GM12878 (cell line): Measurements from ENCODE around the gene SOAT2. TPM values are rescaled to one million over a fixed set of nuclear protein-coding genes. Genes with fewer than 3 reads are reported as not detected.

ENCODE experiments used
- ATAC-seq: fragments of 200-7000 bp; cut with Tn5 transposase; 3 replicates; pipeline ENCODE4 v1.9.1; 2020; ENCODE audit warnings: mild to moderate bottlenecking, moderate library complexity
- BruUV-seq: library from RNA; stranded (reverse); fragments of 400-500 nt; replicated peaks from 2 replicates; lab custom pipeline; 2021; lab: Mats Ljungman, UMichigan
- CTCF ChIA-PET: fragments of 300-600 bp; sonication (Branson Sonifier 250); formaldehyde crosslinking; extraction: SDS; loops from one replicate; lab custom pipeline; 2021; ENCODE audit warnings: inconsistent platforms; lab: Yijun Ruan, JAX
- POLR2A ChIA-PET: fragments of 350-600 bp; formaldehyde crosslinking; extraction: SDS; loops from one replicate; lab custom pipeline; 2021; ENCODE audit warnings: inconsistent platforms; lab: Charles Lee
- RAD21 ChIA-PET: fragments of 300-600 bp; sonication (Branson Sonifier 250); formaldehyde crosslinking; loops from one replicate; lab custom pipeline; 2023; ENCODE audit warnings: antibody characterized with exemption; ENCODE audit not compliant: unreplicated experiment; lab: Charles Lee
- SMC1A ChIA-PET: fragments of 300-600 bp; sonication (Branson Sonifier 250); formaldehyde crosslinking; loops from one replicate; lab custom pipeline; 2023; ENCODE audit not compliant: unreplicated experiment, uncharacterized antibody; lab: Charles Lee
- DNase-seq: peaks from one replicate; pipeline ENCODE4 v3.0.0-alpha.2; 2011; ENCODE audit warnings: low read depth, low spot score
- FAIRE-seq: peaks from 3 replicates; lab custom pipeline; 2011; peaks lifted over from hg19 to GRCh38; lab: Jason Lieb, UNC
- H2AFZ ChIP-seq: 2 replicates; pipeline ENCODE4 v1.6.0; 2011; ENCODE audit warnings: low read depth, low read length, control low read depth; ENCODE audit not compliant: control insufficient read depth
- H3K27ac ChIP-seq: 2 replicates; pipeline ENCODE4 v1.5.1; 2011; ENCODE audit warnings: control low read depth; ENCODE audit not compliant: control insufficient read depth, insufficient read depth
- H3K27me3 ChIP-seq, 2 experiments: replicated peaks in 1 of 2; 2 replicates each; pipeline versions ENCODE4 v1.6.0 to v1.6.1; 2011; ENCODE audit warnings: low read length in 1 of 2; ENCODE audit not compliant: control insufficient read depth in 2 of 2, insufficient read depth in 2 of 2
- H3K36me3 ChIP-seq, 2 experiments: 2 replicates each; pipeline ENCODE4 v1.5.1; 2011; ENCODE audit warnings: low read length in 1 of 2; ENCODE audit not compliant: control insufficient read depth in 2 of 2, insufficient read depth in 2 of 2
- H3K4me1 ChIP-seq: 2 replicates; pipeline ENCODE4 v1.6.1; 2011; ENCODE audit warnings: mild to moderate bottlenecking, low read length, moderate library complexity, mixed read lengths; ENCODE audit not compliant: control insufficient read depth, insufficient read depth
- H3K4me2 ChIP-seq: 2 replicates; pipeline ENCODE4 v1.6.0; 2011; ENCODE audit warnings: control low read depth; ENCODE audit not compliant: control insufficient read depth, insufficient read depth
- H3K4me3 ChIP-seq: fragments of 200-600 bp; sonication (generic); 2 replicates; pipeline ENCODE4 v1.5.1; 2016
- H3K79me2 ChIP-seq: 2 replicates; pipeline ENCODE4 v1.6.0; 2011; ENCODE audit warnings: low read length; ENCODE audit not compliant: control insufficient read depth, insufficient read depth
- H3K9ac ChIP-seq: 2 replicates; pipeline ENCODE4 v1.8.0; 2011; ENCODE audit warnings: low read length, control low read depth, mixed read lengths; ENCODE audit not compliant: control insufficient read depth, insufficient read depth
- H3K9me3 ChIP-seq: replicated peaks from 3 replicates; pipeline ENCODE4 v1.5.1; 2011; ENCODE audit warnings: mild to moderate bottlenecking, low read length; ENCODE audit not compliant: control insufficient read depth, insufficient read depth
- H4K20me1 ChIP-seq: 2 replicates; pipeline ENCODE4 v1.6.0; 2011; ENCODE audit not compliant: control insufficient read depth, insufficient read depth
- BRCA1 ChIP-seq: IDR thresholded peaks from 2 replicates; pipeline ENCODE4 v1.6.1; 2011; ENCODE audit warnings: low read depth, low read length, improper control_type of control experiment
- CHD1 ChIP-seq: IDR thresholded peaks from 2 replicates; pipeline ENCODE4 v1.6.1; 2012; ENCODE audit warnings: low read depth, low read length, improper control_type of control experiment
- CTCF ChIP-seq, 3 experiments: IDR thresholded peaks in 2 of 3; conservative IDR thresholded peaks in 1 of 3; 2 replicates each; pipeline ENCODE4 v1.5.1; 2011; ENCODE audit warnings: low read depth in 3 of 3, low read length in 3 of 3, mild to moderate bottlenecking in 3 of 3, control low read depth in 2 of 3, moderate library complexity in 2 of 3, inconsistent platforms in 1 of 3, mixed read lengths in 1 of 3; ENCODE audit not compliant: control insufficient read depth in 2 of 3, insufficient read depth in 1 of 3; ENCODE audit errors: extremely low read depth in 1 of 3
- CUX1 ChIP-seq: IDR thresholded peaks from 2 replicates; pipeline ENCODE4 v1.6.1; 2012; ENCODE audit warnings: improper control_type of control experiment, low read depth, low read length; ENCODE audit not compliant: insufficient replicate concordance
- EED ChIP-seq: sonication (generic); IDR thresholded peaks from 2 replicates; pipeline ENCODE4 v1.6.1; 2016; ENCODE audit warnings: antibody characterized with exemption, low read depth
- EGR1 ChIP-seq, 2 experiments: IDR thresholded peaks; 1 replicate in 1 of 2; 2 replicates in 1 of 2; pipeline ENCODE4 v1.6.1; 2011 to 2012; ENCODE audit warnings: low read depth in 2 of 2, low read length in 2 of 2, borderline replicate concordance in 1 of 2, mild to moderate bottlenecking in 1 of 2, moderate library complexity in 1 of 2
- MEF2B ChIP-seq: fragments of 450-650 bp; IDR thresholded peaks from 2 replicates; pipeline ENCODE4 v1.6.1; 2018; ENCODE audit warnings: mild to moderate bottlenecking, moderate library complexity; ENCODE audit not compliant: partially characterized antibody, poor library complexity, severe bottlenecking
- NRF1 ChIP-seq: conservative IDR thresholded peaks from 2 replicates; pipeline ENCODE4 v1.6.1; 2011; ENCODE audit warnings: mild to moderate bottlenecking, low read depth, low read length, improper control_type of control experiment
- POLR2AphosphoS2 ChIP-seq: IDR thresholded peaks from 2 replicates; pipeline ENCODE4 v1.6.1; 2011; ENCODE audit warnings: low read depth, mild to moderate bottlenecking, low read length, improper control_type of control experiment, moderate library complexity
- RAD51 ChIP-seq: fragments of 450-650 bp; IDR thresholded peaks from 2 replicates; pipeline ENCODE4 v1.6.1; 2016; ENCODE audit warnings: moderate library complexity, mild to moderate bottlenecking, inconsistent platforms
- RB1 ChIP-seq: fragments of 450-650 bp; formaldehyde crosslinking; IDR thresholded peaks from 2 replicates; pipeline ENCODE4 v1.6.1; 2017; ENCODE audit warnings: mild to moderate bottlenecking, borderline replicate concordance
- SPI1 ChIP-seq: IDR thresholded peaks from 2 replicates; pipeline ENCODE4 v1.6.1; 2011; ENCODE audit warnings: low read depth, mild to moderate bottlenecking, low read length, moderate library complexity, borderline replicate concordance; ENCODE audit not compliant: insufficient read depth
- TCF7 ChIP-seq: IDR thresholded peaks from 2 replicates; pipeline ENCODE4 v1.6.1; 2014; ENCODE audit warnings: antibody characterized with exemption, borderline replicate concordance
- WRNIP1 ChIP-seq: IDR thresholded peaks from 2 replicates; pipeline ENCODE4 v1.6.1; 2011; ENCODE audit warnings: low read depth, low read length, improper control_type of control experiment, borderline replicate concordance
- ZBED1 ChIP-seq: IDR thresholded peaks from 2 replicates; pipeline ENCODE4 v1.6.1; 2016; ENCODE audit warnings: borderline replicate concordance
- ZBTB33 ChIP-seq: fragments of 450-650 bp; IDR thresholded peaks from 2 replicates; pipeline ENCODE4 v1.6.1; 2017; ENCODE audit warnings: mild to moderate bottlenecking
- in situ Hi-C: fragments of 300-500 bp; cut with MboI; formaldehyde crosslinking; loops from 9 replicates; pipeline ENCODE4 v1.14.3; 2018; ENCODE audit warnings: mixed read lengths
- intact Hi-C: fragments of 100-400 bp; cut with micrococcal nuclease; formaldehyde crosslinking; loops from one replicate; pipeline ENCODE4 v1.14.2; 2022; ENCODE audit not compliant: unreplicated experiment
- polyA plus RNA-seq, 11 experiments: library from polyadenylated mRNA; depleted of rRNA in 4 of 11; unstranded in 6 of 11; stranded (reverse) in 5 of 11; fragments of >200 nt; fragmentation: Nextera tagmentation in 4 of 11; fragmentation: Illumina TruSeq in 1 of 11; extraction: Ambion mirVana in 4 of 11; extraction: Trizol in 1 of 11; gene quantifications; 1 replicate in 1 of 11; 2 replicates in 10 of 11; pipeline versions ENCODE4 v1.2.1 to v1.2.3, GENCODE V29; 2011 to 2016; ENCODE audit warnings: inconsistent platforms in 2 of 11, missing spikeins in 2 of 11, low read depth in 1 of 11
- total RNA-seq, 4 experiments: library from RNA; depleted of rRNA in 3 of 4; stranded (reverse); fragments of >200 nt in 3 of 4; fragmentation: Illumina TruSeq in 1 of 4; extraction: Trizol in 1 of 4; gene quantifications; 2 replicates each; pipeline versions ENCODE4 v1.2.1 to v1.2.3, GENCODE V29; 2013 to 2021

The SOAT2 gene
- total and polyA plus RNA-seq, 10 of the 15 experiments (the other 5 are each of a cell fraction or from before 2014, with no cell fraction given) = 0.08 to 1.7 (median 0.69) TPM

GRCh38 chr12:53166837-53167236, 63.6 kb downstream of the SOAT2 start:
- ATAC-seq (no peak), FAIRE-seq (no peak)
- Histone ChIP-seq H4K20me1 (no peaks in the 10 kb centered on the region), H3K27me3 (no peaks in the 10 kb centered on the region), H3K9me3 (no peaks in the 10 kb centered on the region), H3K4me3 (no peak overlapping the region), H3K36me3 (peaks cover 0 to 1% of the 10 kb centered on the region in 2 experiments; a peak in 1 of 4 replicates)
- ChIA-PET POLR2A (no interaction called here), RAD21 (no interaction called here), CTCF (interaction anchor here (2.1 kb wide), 1 partner anchor 47 kb away, joined by 5 read pairs; no protein-coding TSS in a partner anchor)
- intact Hi-C loops = no loop called here
- TF ChIP-seq NRF1 = no peak
- TF ChIP-seq POLR2AphosphoS2 = no peak
- no peak for TF ChIP-seq CTCF (IDR thresholded peaks at IDR 0.05 in 2 of 3, conservative IDR thresholded peaks at IDR 0.05 in 1 of 3; ENCODE audit: control insufficient read depth in 2 of 3, extremely low read depth in 1 of 3, insufficient read depth in 1 of 3, low read depth in 3 of 3, low read length in 3 of 3)
- TF ChIP-seq TCF7 = no peak
- TF ChIP-seq MEF2B = no peak
- no peak for TF ChIP-seq WRNIP1
- no peak for TF ChIP-seq RAD51
- no peak for TF ChIP-seq EED
- no peak for TF ChIP-seq RB1
- TF ChIP-seq EGR1 (IDR thresholded peaks at IDR 0.05; ENCODE audit: borderline replicate concordance in 1 of 2, low read depth in 2 of 2, low read length in 2 of 2) = no peak
- TF ChIP-seq ZBTB33 = no peak
- no peak for TF ChIP-seq SPI1
- TF ChIP-seq ZBED1 = no peak
- no peak for TF ChIP-seq CUX1
- no peak for TF ChIP-seq CHD1
- TF ChIP-seq BRCA1 = no peak
- TF ChIP-seq, all 136 proteins: peak for 0
- no peak overlapping the region for H2AFZ ChIP-seq
- DNase-seq = no peak
- no peak overlapping the region for H3K4me2 ChIP-seq
- no peak overlapping the region for H3K9ac ChIP-seq
- no peaks in the 10 kb centered on the region for H3K4me1 ChIP-seq
- in situ Hi-C loops = no loop called here
- H3K27ac ChIP-seq = no peak overlapping the region
- H3K79me2 ChIP-seq = no peaks in the 10 kb centered on the region
- SMC1A ChIA-PET = no interaction called here
- BruUV-seq = no TSS peak
